OCI-LY7 (cell line): ENCODE results near the gene EGR2.

Experiments used
- EZH2phosphoT487 ChIP-seq: fragments of 200-600 bp; sonication (generic); IDR thresholded peaks from 2 replicates; pipeline ENCODE4 v1.6.1; 2018; ENCODE audit warnings: low read depth, borderline replicate concordance, mild to moderate bottlenecking, mixed run types, antibody characterized with exemption, low read length, moderate library complexity, mixed read lengths
- TF ChIP-seq, protein P1 (sequence below): fragments of 200-600 bp; sonication (generic); conservative IDR thresholded peaks from 2 replicates; pipeline ENCODE4 v1.5.1; 2014; ENCODE audit warnings: mild to moderate bottlenecking, antibody characterized with exemption, low read length, moderate library complexity, mixed read lengths

DNA sequence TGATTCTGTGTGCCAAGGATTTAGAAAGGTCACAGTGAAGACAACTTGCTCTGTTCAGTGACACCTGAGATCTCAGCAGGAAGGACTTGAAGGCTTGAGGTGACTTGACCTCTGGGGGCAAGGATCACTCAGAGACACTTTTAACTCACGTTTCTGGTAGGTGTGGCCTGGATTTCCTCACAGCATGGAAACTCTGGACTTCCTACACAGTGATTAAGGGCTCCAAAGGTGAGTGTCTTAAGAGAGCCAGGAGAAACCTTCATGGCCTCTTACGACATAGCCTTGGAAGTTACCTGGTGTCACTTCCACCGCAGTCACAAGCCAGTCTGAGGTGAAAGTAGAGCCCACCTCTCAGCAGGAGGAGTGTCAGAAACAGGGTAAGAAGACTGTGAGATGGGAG, 49.8 kb downstream of the EGR2 start:
- TF ChIP-seq, protein P1, sequence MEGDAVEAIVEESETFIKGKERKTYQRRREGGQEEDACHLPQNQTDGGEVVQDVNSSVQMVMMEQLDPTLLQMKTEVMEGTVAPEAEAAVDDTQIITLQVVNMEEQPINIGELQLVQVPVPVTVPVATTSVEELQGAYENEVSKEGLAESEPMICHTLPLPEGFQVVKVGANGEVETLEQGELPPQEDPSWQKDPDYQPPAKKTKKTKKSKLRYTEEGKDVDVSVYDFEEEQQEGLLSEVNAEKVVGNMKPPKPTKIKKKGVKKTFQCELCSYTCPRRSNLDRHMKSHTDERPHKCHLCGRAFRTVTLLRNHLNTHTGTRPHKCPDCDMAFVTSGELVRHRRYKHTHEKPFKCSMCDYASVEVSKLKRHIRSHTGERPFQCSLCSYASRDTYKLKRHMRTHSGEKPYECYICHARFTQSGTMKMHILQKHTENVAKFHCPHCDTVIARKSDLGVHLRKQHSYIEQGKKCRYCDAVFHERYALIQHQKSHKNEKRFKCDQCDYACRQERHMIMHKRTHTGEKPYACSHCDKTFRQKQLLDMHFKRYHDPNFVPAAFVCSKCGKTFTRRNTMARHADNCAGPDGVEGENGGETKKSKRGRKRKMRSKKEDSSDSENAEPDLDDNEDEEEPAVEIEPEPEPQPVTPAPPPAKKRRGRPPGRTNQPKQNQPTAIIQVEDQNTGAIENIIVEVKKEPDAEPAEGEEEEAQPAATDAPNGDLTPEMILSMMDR, result no peak
- no peak for TF ChIP-seq EZH2phosphoT487
